ENCODE results near the gene C5orf46.

Gene C5orf46

DNA sequence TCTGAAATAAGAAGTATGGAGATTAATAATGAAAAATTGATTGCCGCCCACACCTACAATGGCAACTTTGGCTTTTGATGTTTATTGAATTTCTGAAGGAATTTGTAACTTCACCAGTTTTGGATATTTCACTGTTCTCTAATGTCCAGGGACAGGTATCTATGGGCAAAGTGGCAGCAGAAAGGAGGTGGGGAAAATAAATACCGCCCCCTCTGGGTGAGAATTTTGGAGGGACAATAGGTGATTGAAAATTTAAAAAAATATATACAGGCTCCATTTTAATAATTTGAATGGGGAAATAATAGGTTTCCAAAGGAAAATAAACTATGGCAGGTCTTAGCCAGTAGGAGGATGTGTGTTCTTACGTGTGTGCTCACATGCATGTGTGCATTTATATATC, 26.6 kb downstream of the C5orf46 start:
- DNase-seq, result no peak
- H3F3A ChIP-seq (ENCODE audit: insufficient read depth, low read length), result no peaks in the 10 kb centered on the region
- H3K9me2 ChIP-seq (replicated peaks; ENCODE audit: insufficient read depth, low read length), result no peaks in the 10 kb centered on the region
- no peak overlapping the region for H3K4me3 ChIP-seq (ENCODE audit: low read length)
- no peaks in the 10 kb centered on the region for H3K79me2 ChIP-seq (ENCODE audit: low read length)
- H3K4me2 ChIP-seq (ENCODE audit: low read depth, low read length), result no peak overlapping the region
- no peaks in the 10 kb centered on the region for H3K36me3 ChIP-seq (replicated peaks; ENCODE audit: insufficient read depth, low read length)
- no peak overlapping the region for H3K9ac ChIP-seq (ENCODE audit: low read length)
- no peaks in the 10 kb centered on the region for H4K20me1 ChIP-seq (ENCODE audit: insufficient read depth, low read length)
- no peaks in the 10 kb centered on the region for H3K27me3 ChIP-seq (replicated peaks; ENCODE audit: insufficient read depth, low read length)
- no peaks in the 10 kb centered on the region for H3K4me1 ChIP-seq (ENCODE audit: low read length)
- no peak overlapping the region for H3K27ac ChIP-seq (ENCODE audit: low read length)
- H3K9me3 ChIP-seq (replicated peaks; ENCODE audit: insufficient read depth, low read length), result no peaks in the 10 kb centered on the region
- no peak overlapping the region for H2AFZ ChIP-seq (ENCODE audit: low read length)
- TF ChIP-seq EZH2 (optimal IDR thresholded peaks at IDR 0.05; ENCODE audit: low read depth, low read length) (no peak), EZH2phosphoT487 (IDR thresholded peaks at IDR 0.05; ENCODE audit: low read length) (no peak)
- TF ChIP-seq, protein P1, sequence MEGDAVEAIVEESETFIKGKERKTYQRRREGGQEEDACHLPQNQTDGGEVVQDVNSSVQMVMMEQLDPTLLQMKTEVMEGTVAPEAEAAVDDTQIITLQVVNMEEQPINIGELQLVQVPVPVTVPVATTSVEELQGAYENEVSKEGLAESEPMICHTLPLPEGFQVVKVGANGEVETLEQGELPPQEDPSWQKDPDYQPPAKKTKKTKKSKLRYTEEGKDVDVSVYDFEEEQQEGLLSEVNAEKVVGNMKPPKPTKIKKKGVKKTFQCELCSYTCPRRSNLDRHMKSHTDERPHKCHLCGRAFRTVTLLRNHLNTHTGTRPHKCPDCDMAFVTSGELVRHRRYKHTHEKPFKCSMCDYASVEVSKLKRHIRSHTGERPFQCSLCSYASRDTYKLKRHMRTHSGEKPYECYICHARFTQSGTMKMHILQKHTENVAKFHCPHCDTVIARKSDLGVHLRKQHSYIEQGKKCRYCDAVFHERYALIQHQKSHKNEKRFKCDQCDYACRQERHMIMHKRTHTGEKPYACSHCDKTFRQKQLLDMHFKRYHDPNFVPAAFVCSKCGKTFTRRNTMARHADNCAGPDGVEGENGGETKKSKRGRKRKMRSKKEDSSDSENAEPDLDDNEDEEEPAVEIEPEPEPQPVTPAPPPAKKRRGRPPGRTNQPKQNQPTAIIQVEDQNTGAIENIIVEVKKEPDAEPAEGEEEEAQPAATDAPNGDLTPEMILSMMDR (IDR thresholded peaks at IDR 0.05; ENCODE audit: low read length), result no peak

DNA sequence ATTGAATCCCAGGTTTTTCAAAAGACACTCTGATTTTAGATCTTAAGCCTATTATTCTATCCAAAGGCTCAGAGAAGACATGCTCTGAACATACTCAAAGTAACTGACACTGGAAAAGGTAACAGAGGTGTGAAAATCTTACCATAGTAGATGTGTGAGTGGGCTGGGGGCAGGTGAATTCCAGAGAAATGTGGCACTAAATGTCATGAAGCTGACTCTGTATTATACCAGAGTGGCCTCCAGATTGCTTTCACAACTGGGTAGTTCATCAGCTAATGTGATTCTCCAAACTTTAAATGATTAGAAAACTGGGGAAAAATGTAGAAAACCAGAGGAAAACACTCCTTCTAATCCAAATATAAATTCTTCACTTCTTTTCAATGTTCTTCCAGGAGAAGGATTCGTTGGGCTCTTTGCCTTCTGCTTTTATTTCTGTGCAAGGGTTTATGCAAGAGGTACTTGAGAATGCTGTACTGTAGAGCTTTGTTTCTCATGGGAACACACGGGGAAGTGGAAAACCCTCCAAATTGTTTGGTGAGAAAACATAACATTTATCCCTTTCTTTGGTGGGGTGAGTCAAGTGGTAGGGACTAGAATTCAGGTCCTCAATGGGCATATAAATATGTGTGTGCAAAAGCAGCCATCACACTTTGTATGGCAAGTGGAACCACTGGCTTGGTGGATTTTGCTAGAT, 28.1 kb downstream of the C5orf46 start, which contains the start of gene SCGB3A2:
TSS of gene SCGB3A2 (plus strand) at position 646 of the 694 bp plus-strand sequence. CDS start 93 bp downstream, outside the sequence.
- Histone ChIP-seq H3K27me3 (replicated peaks; ENCODE audit: insufficient read depth, low read length) (no peaks in the 10 kb centered on the region), H3K9ac (ENCODE audit: low read length) (no peak within 1 kb of the TSS), H3K4me2 (ENCODE audit: low read depth, low read length) (no peak within 1 kb of the TSS), H3K4me3 (ENCODE audit: low read length) (no peak within 1 kb of the TSS), H4K20me1 (ENCODE audit: insufficient read depth, low read length) (no peaks in the 10 kb centered on the region), H3K36me3 (replicated peaks; ENCODE audit: insufficient read depth, low read length) (no peaks in the 10 kb centered on the region), H3K9me3 (replicated peaks; ENCODE audit: insufficient read depth, low read length) (no peaks in the 10 kb centered on the region), H3K27ac (ENCODE audit: low read length) (no peak within 1 kb of the TSS), H2AFZ (ENCODE audit: low read length) (no peak within 1 kb of the TSS), H3F3A (ENCODE audit: insufficient read depth, low read length) (no peaks in the 10 kb centered on the region), H3K9me2 (replicated peaks; ENCODE audit: insufficient read depth, low read length) (no peaks in the 10 kb centered on the region), H3K4me1 (ENCODE audit: low read length) (no peaks in the 10 kb centered on the region), H3K79me2 (ENCODE audit: low read length) (no peaks in the 10 kb centered on the region)
- no peak for DNase-seq
- TF ChIP-seq EZH2 (optimal IDR thresholded peaks at IDR 0.05; ENCODE audit: low read depth, low read length), result no peak
- TF ChIP-seq EZH2phosphoT487 (IDR thresholded peaks at IDR 0.05; ENCODE audit: low read length), result no peak
- TF ChIP-seq, protein P1 (IDR thresholded peaks at IDR 0.05; ENCODE audit: low read length), result no peak

DNA sequence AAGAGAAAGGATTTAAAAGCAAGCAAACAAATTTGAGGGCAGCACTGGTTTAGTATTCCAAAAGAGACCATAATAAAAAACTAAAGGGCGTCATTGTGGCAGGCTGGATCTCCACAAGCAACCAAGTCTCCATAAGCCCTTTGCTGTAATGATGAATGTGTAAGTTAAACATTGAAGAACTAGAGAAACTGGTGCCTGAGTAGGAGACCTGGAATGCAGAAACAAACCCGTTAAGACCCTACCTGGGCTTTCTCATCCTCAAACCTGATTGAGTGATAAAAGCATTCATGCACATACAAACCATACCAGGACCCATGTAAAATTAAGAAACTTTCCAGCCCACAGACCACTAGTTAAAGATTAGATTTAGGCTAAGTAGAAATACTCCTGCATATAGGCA, 29.7 kb downstream of the C5orf46 start:
- TF ChIP-seq EZH2phosphoT487 (IDR thresholded peaks at IDR 0.05; ENCODE audit: low read length), result no peak
- TF ChIP-seq, protein P1 (IDR thresholded peaks at IDR 0.05; ENCODE audit: low read length), result no peak
- TF ChIP-seq EZH2 (optimal IDR thresholded peaks at IDR 0.05; ENCODE audit: low read depth, low read length), result no peak
- Histone ChIP-seq H3K27me3 (replicated peaks; ENCODE audit: insufficient read depth, low read length) (no peaks in the 10 kb centered on the region), H3K79me2 (ENCODE audit: low read length) (no peaks in the 10 kb centered on the region), H3K27ac (ENCODE audit: low read length) (no peak overlapping the region), H3F3A (ENCODE audit: insufficient read depth, low read length) (no peaks in the 10 kb centered on the region), H4K20me1 (ENCODE audit: insufficient read depth, low read length) (no peaks in the 10 kb centered on the region), H3K36me3 (replicated peaks; ENCODE audit: insufficient read depth, low read length) (no peaks in the 10 kb centered on the region), H3K9me2 (replicated peaks; ENCODE audit: insufficient read depth, low read length) (no peaks in the 10 kb centered on the region), H3K4me1 (ENCODE audit: low read length) (no peaks in the 10 kb centered on the region), H2AFZ (ENCODE audit: low read length) (no peak overlapping the region), H3K9me3 (replicated peaks; ENCODE audit: insufficient read depth, low read length) (no peaks in the 10 kb centered on the region), H3K4me2 (ENCODE audit: low read depth, low read length) (no peak overlapping the region), H3K9ac (ENCODE audit: low read length) (no peak overlapping the region), H3K4me3 (ENCODE audit: low read length) (no peak overlapping the region)
- DNase-seq, result no peak

Measured in MM.1S (cell line).